SK-MEL-5 (cell line): Measurements from ENCODE around the gene MAOB. TPM values are rescaled to one million over a fixed set of nuclear protein-coding genes. Genes with fewer than 3 reads are reported as not detected.
"Not testable (repeated sequence)": the region's sequence is repeated elsewhere in the genome, so short reads cannot be mapped to it uniquely, and the experiment has no call there.

Experiments
- DNase-seq: peaks from one replicate; pipeline ENCODE4 v3.0.0-alpha.2; 2016; ENCODE audit warnings: low read depth, low spot score
- in situ Hi-C: cut with HindIII; loops from 2 replicates; pipeline ENCODE4 v1.10.0; 2016; ENCODE audit warnings: low sequenced_read_pairs, high pct_unique_total_duplicates, low pct_unique_long_range_greater_than_20kb
- polyA plus RNA-seq, 2 experiments: library from polyadenylated mRNA; depleted of rRNA; stranded (reverse); fragments of >200 nt; gene quantifications; 2 replicates each; pipeline ENCODE4 v1.2.3, GENCODE V29; 2015
- total RNA-seq: library from RNA; depleted of rRNA; stranded (reverse); fragments of >200 nt; shearing (Covaris generic); gene quantifications from 2 replicates; pipeline ENCODE4 v1.2.3, GENCODE V29; 2014; rRNA removed

The MAOB gene
- not detected in 2 replicates for total RNA-seq
- not detected in 2 replicates for polyA plus RNA-seq (2015; cell fraction: cytosol; rRNA removed)
- not detected in 2 replicates for polyA plus RNA-seq (2015; cell fraction: nucleus; rRNA removed)

GRCh38 chrX:43882294-43882681 is at the start of gene MAOB:
MAOB (minus strand) TSS chrX:43882450; CDS start chrX:43882299, 151 bp downstream.
- in situ Hi-C loops, result no loop called here
- DNase-seq, result no peak

GRCh38 chrX:43922032-43922431 is 39.8 kb upstream of the MAOB start:
- in situ Hi-C loops, result not testable (repeated sequence)

DNA sequence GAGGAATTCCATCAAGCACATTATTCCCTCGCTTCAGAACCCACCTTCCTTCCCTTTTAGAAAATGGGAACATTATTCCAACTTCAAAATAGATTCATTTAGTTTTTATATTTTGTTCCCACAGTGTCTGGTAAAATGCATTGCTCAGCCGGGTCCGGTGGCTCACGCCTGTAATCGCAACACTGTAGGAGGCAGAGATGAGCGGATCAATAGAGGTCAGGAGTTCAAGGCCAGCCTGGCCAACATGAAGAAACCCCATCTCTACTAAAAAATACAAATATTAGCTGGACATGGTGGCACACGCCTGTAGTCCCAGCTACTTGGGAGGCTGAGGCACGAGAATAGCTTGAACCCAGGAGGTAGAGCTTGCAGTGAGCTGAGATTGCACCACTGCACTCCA is 28.5 kb upstream of the MAOB start:
- DNase-seq, in situ Hi-C loops: not testable (repeated sequence)

More at GRCh38 chrX:43922032-43922431, 39.8 kb upstream of the MAOB start:
- DNase-seq, result not testable (repeated sequence)

GRCh38 chrX:43910012-43910411 is 27.8 kb upstream of the MAOB start:
- in situ Hi-C loops, result no loop called here
- DNase-seq, result no peak

- in situ Hi-C loops, result no loop called here
- no peak for DNase-seq
These were observed 26.9 kb upstream of the MAOB start for GRCh38 chrX:43909141-43909540.

GRCh38 chrX:43899878-43900815 is 17.9 kb upstream of the MAOB start:
- in situ Hi-C loops, result no loop called here
- no peak for DNase-seq

DNA sequence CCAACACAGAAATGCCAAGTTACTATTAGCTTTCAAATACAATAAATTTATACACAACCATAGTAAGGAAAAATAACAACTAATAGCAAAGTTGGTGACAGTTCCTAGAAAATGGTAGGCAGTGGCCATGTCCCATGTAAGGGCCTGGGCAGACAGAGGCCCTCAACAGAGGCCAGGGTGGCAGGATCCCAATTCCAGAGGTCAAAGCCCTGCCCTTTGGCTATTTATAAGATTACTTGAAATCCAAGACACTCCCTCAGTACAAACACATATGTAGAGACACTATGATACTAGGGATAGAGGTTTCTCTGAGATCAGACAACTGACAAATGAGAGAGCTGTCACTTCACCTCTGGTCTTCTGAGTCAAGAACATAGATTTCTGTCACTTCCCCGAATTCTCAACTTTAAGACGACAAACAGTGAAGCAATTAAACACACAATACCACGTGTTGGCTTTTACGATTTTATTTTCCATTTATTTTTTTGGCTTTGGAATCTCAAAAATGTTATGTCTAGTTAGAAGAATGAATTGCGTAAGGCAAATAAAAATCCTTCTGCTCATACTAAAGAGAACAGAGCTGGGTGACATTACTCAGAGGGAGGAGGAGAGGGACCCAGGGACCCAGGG is 16.3 kb upstream of the MAOB start:
- in situ Hi-C loops, result no loop called here
- no peak for DNase-seq

DNA sequence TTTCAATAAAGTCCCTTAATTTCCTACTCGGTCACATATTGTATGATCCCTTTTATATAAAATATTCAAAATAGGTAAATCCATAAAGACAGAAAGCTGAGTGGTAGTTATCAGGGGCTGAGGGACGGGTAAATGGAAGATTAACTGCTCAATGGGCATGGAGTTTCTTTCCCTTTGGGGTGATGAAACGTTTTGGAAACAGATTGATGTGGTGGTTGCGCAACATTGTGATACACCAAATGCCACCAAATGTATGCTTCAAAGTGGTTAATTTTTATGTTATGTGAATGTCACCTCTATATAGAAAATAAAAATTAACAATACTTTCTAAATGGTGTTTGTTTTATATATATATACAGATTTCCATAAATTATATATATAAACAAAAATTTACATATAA is 15.0 kb upstream of the MAOB start:
- in situ Hi-C loops, result no loop called here
- no peak for DNase-seq

GRCh38 chrX:43892336-43892870 is 10.2 kb upstream of the MAOB start:
- in situ Hi-C loops, result no loop called here
- no peak for DNase-seq

- DNase-seq, result no peak
- in situ Hi-C loops, result no loop called here
These were observed 3.4 kb upstream of the MAOB start for GRCh38 chrX:43885617-43886016.

- in situ Hi-C loops, result no loop called here
These were observed 598 bp downstream of the MAOB start for GRCh38 chrX:43881410-43882293.

DNA sequence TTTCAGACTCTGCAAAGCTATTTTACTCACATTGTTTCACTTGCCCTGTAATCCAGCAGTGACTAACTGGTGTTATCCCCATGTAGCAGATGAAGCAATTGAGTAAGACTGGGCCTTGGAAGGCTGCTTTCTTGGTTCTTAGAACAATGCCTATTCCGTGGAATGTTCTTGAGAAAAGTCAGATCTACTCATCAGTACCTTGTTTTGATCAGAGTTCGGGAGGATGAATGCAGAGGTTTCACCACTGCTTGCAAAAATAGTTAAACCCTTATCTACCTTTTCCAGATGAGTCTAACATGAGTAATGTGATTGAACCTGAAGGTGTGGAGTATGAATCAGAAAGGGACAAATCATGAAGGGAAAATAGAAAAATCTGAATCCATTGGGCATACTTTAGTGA is 1.8 kb downstream of the MAOB start:
- in situ Hi-C loops, result no loop called here
- DNase-seq, result no peak

More at GRCh38 chrX:43881410-43882293, 598 bp downstream of the MAOB start:
- no peak for DNase-seq

DNA sequence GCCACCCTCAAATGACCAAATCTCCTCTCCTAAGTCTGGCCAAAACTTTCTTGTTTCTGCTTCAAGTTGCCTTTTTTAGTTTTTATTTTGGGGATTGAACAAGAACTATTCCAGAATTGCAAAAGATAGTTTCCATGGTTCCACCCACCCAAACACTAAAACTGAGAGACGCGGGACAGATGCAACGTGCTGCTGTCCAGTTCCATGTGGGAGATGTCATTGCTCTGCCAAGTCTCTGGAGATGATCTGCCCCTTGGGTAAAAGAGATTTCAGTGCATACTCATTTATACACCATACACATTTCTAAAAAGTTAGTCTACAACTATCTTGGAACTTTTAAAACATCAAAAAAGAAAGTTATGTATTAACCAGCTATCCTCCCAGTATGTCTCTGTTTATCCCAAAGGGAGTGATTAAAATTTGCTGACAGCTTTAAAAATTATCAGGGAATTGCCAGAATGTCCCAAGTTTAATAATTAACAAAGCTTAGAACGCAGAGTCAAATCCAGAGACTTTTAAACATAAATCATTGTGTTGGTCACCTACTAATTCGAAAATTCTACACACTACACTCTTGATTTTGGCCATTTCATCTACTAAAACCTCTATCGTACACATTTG is 3.2 kb downstream of the MAOB start:
- DNase-seq, result no peak
- in situ Hi-C loops, result no loop called here

GRCh38 chrX:43876680-43877079 is 5.6 kb downstream of the MAOB start:
- in situ Hi-C loops, result no loop called here

GRCh38 chrX:43870758-43871419 is 11.4 kb downstream of the MAOB start:
- in situ Hi-C loops, result no loop called here

More at GRCh38 chrX:43876680-43877079, 5.6 kb downstream of the MAOB start:
- no peak for DNase-seq

GRCh38 chrX:43870011-43870410 is 12.2 kb downstream of the MAOB start:
- DNase-seq, result no peak
- in situ Hi-C loops, result no loop called here

More at GRCh38 chrX:43870758-43871419, 11.4 kb downstream of the MAOB start:
- no peak for DNase-seq
